HepG2 (cell line): ENCODE data around the gene FRK. TPM values are rescaled to one million over a fixed set of nuclear protein-coding genes. Genes with fewer than 3 reads are reported as not detected.

Experiments used
- ATAC-seq: fragments of 200-7000 bp; cut with Tn5 transposase; 3 replicates; pipeline ENCODE4 v1.9.1; 2020; ENCODE audit warnings: mild to moderate bottlenecking, moderate library complexity
- BruUV-seq: library from RNA; stranded (reverse); fragments of 400-500 nt; replicated peaks from 2 replicates; lab custom pipeline; 2021; lab: Mats Ljungman, UMichigan
- CTCF ChIA-PET: fragments of 300-600 bp; formaldehyde crosslinking; extraction: SDS; loops from one replicate; lab custom pipeline; 2021; ENCODE audit warnings: low total read pairs, inconsistent platforms, low intra/inter-chr PET ratio; lab: Yijun Ruan, JAX
- POLR2A ChIA-PET: fragments of 350-600 bp; sonication (Branson Sonifier 250); formaldehyde crosslinking; loops from one replicate; lab custom pipeline; 2020; ENCODE audit warnings: antibody characterized with exemption, inconsistent platforms; lab: Yijun Ruan, JAX
- DNase-seq: peaks from one replicate; pipeline ENCODE4 v3.0.0-alpha.2; 2015; ENCODE audit warnings: low spot score
- FAIRE-seq: peaks from 3 replicates; lab custom pipeline; 2011; peaks lifted over from hg19 to GRCh38; lab: Jason Lieb, UNC
- H2AFZ ChIP-seq: one replicate; pipeline ENCODE4 v1.6.1; 2011; ENCODE audit warnings: low read length, inconsistent platforms
- H3K27ac ChIP-seq: fragments of 300-600 bp; 3 replicates; pipeline ENCODE4 v1.8.0; 2011; ENCODE audit warnings: mixed run types, mild to moderate bottlenecking, mixed read lengths, low read length, inconsistent platforms; ENCODE audit not compliant: insufficient read depth; ENCODE audit errors: extremely low read length
- H3K27me3 ChIP-seq, 2 experiments: fragments of 200-600 bp in 1 of 2; 2 replicates in 1 of 2; 3 replicates in 1 of 2; pipeline versions ENCODE4 v1.6.0 to v1.8.0; 2011; ENCODE audit warnings: low read length in 2 of 2, mild to moderate bottlenecking in 2 of 2, moderate library complexity in 2 of 2, inconsistent platforms in 1 of 2; ENCODE audit not compliant: insufficient read depth in 2 of 2, control insufficient read depth in 1 of 2
- H3K36me3 ChIP-seq, 2 experiments: fragments of 200-600 bp in 1 of 2; replicated peaks in 1 of 2; 2 replicates in 1 of 2; 3 replicates in 1 of 2; pipeline versions ENCODE4 v1.5.1 to v1.8.0; 2011; ENCODE audit warnings: low read length in 2 of 2, inconsistent platforms in 1 of 2; ENCODE audit not compliant: insufficient read depth in 2 of 2, control insufficient read depth in 1 of 2
- H3K4me1 ChIP-seq: 2 replicates; pipeline ENCODE4 v1.5.1; 2012; ENCODE audit warnings: low read length, inconsistent platforms; ENCODE audit not compliant: insufficient read depth
- H3K4me2 ChIP-seq: 2 replicates; pipeline ENCODE4 v1.6.0; 2011; ENCODE audit warnings: low read depth, low read length, inconsistent platforms
- H3K4me3 ChIP-seq, 3 experiments: fragments of 200-600 bp in 1 of 3; sonication (generic), shearing (Covaris generic) in 1 of 3; replicated peaks in 1 of 3; 2 replicates each; pipeline ENCODE4 v1.5.1; 2011 to 2016; ENCODE audit warnings: low read length in 3 of 3, inconsistent platforms in 2 of 3, low read depth in 2 of 3, mild to moderate bottlenecking in 2 of 3, control low read depth in 1 of 3, mixed read lengths in 1 of 3; ENCODE audit not compliant: insufficient read depth in 1 of 3
- H3K79me2 ChIP-seq: one replicate; pipeline ENCODE4 v1.6.1; 2011; ENCODE audit warnings: low read length, inconsistent platforms; ENCODE audit not compliant: insufficient read depth
- H3K9ac ChIP-seq: 2 replicates; pipeline ENCODE4 v1.6.0; 2011; ENCODE audit warnings: mild to moderate bottlenecking, low read depth, low read length, inconsistent platforms; ENCODE audit not compliant: insufficient read depth
- H3K9me3 ChIP-seq: 2 replicates; pipeline ENCODE4 v1.5.1; 2012; ENCODE audit warnings: mild to moderate bottlenecking, low read length
- H4K20me1 ChIP-seq: 2 replicates; pipeline ENCODE4 v1.6.0; 2011; ENCODE audit warnings: inconsistent platforms, mild to moderate bottlenecking, low read length, moderate library complexity; ENCODE audit not compliant: insufficient read depth
- GTF2F1 ChIP-seq: fragments of 150-350 bp; IDR thresholded peaks from 2 replicates; pipeline ENCODE4 v1.6.1; 2014; ENCODE audit warnings: low read length
- HHEX ChIP-seq: IDR thresholded peaks from 2 replicates; pipeline ENCODE4 v1.6.1; 2016; ENCODE audit warnings: control low read depth
- HNRNPH1 ChIP-seq: fragments of 200-400 bp; formaldehyde crosslinking; optimal IDR thresholded peaks from 2 replicates; pipeline ENCODE3; 2017; ENCODE audit warnings: mild to moderate bottlenecking, low read depth, low read length
- JUNB ChIP-seq: sonication (generic); formaldehyde crosslinking; IDR thresholded peaks from 2 replicates; pipeline ENCODE4 v1.8.0; 2022; ENCODE audit warnings: missing genetic modification reagents, mild to moderate bottlenecking, borderline replicate concordance
- TBX2 ChIP-seq: sonication (generic); formaldehyde crosslinking; IDR thresholded peaks from 2 replicates; pipeline ENCODE4 v1.5.0; 2020; ENCODE audit warnings: missing genetic modification reagents, mild to moderate bottlenecking, borderline replicate concordance
- WIZ ChIP-seq: sonication (generic); formaldehyde crosslinking; IDR thresholded peaks from 2 replicates; pipeline ENCODE4 v1.5.1; 2020; ENCODE audit warnings: mild to moderate bottlenecking, missing genetic modification reagents
- ZNF558 ChIP-seq: sonication (generic); formaldehyde crosslinking; IDR thresholded peaks from 2 replicates; pipeline ENCODE4 v1.9.0; 2022; ENCODE audit warnings: mild to moderate bottlenecking, missing genetic modification reagents, borderline replicate concordance
- ZNF703 ChIP-seq: sonication (generic); formaldehyde crosslinking; IDR thresholded peaks from 2 replicates; pipeline ENCODE4 v1.5.1; 2020; ENCODE audit warnings: missing genetic modification reagents, mild to moderate bottlenecking, moderate library complexity, borderline replicate concordance
- ZNF776 ChIP-seq: sonication (generic); formaldehyde crosslinking; IDR thresholded peaks from 2 replicates; pipeline ENCODE4 v1.4.0; 2020; ENCODE audit warnings: mild to moderate bottlenecking, missing genetic modification reagents
- in situ Hi-C: cut with HindIII; loops from 2 replicates; pipeline ENCODE4 v1.10.0; 2017; ENCODE audit warnings: low pct_unique_long_range_greater_than_20kb; ENCODE audit not compliant: extremely low pct_ligation_motif_present
- intact Hi-C: fragments of 100-400 bp; cut with micrococcal nuclease; formaldehyde crosslinking; loops from one replicate; pipeline ENCODE4 v1.10.0; 2022; ENCODE audit not compliant: unreplicated experiment
- polyA plus RNA-seq, 8 experiments: library from polyadenylated mRNA; depleted of rRNA in 3 of 8; stranded (reverse) in 7 of 8; unstranded in 1 of 8; fragments of >200 nt; fragmentation: Illumina TruSeq in 4 of 8; extraction: Trizol in 4 of 8; gene quantifications; 2 replicates each; pipeline versions ENCODE4 v1.2.1 to v1.2.3, GENCODE V29; 2011 to 2016; ENCODE audit warnings: low read depth in 4 of 8, missing spikeins in 1 of 8, mixed read lengths in 1 of 8; ENCODE audit not compliant: insufficient read depth in 1 of 8
- total RNA-seq, 5 experiments: library from RNA; depleted of rRNA; stranded (reverse); fragments of >200 nt; fragmentation: Illumina TruSeq; extraction: Trizol; gene quantifications; 2 replicates each; pipeline ENCODE4 v1.2.3, GENCODE V29; 2016; ENCODE audit warnings: low read depth in 1 of 5
- TF ChIP-seq, protein P1 (sequence below): sonication (generic); formaldehyde crosslinking; IDR thresholded peaks from 2 replicates; pipeline ENCODE4 v1.4.0; 2020; ENCODE audit warnings: missing genetic modification reagents, mild to moderate bottlenecking, borderline replicate concordance
- TF ChIP-seq, protein P2 (sequence below): IDR thresholded peaks from 2 replicates; pipeline ENCODE4 v1.6.1; 2012; ENCODE audit warnings: low read depth, low read length, improper control_type of control experiment
- TF ChIP-seq, protein P3 (sequence below): sonication (generic); formaldehyde crosslinking; IDR thresholded peaks from 2 replicates; pipeline ENCODE4 v1.8.0; 2022; ENCODE audit warnings: missing genetic modification reagents, low read depth, mild to moderate bottlenecking, borderline replicate concordance

FRK gene
- total and polyA plus RNA-seq, 2 of the 13 experiments (the other 11 are each of a cell fraction or from before 2014, with no cell fraction given) = 1.3 to 2.9 TPM

DNA sequence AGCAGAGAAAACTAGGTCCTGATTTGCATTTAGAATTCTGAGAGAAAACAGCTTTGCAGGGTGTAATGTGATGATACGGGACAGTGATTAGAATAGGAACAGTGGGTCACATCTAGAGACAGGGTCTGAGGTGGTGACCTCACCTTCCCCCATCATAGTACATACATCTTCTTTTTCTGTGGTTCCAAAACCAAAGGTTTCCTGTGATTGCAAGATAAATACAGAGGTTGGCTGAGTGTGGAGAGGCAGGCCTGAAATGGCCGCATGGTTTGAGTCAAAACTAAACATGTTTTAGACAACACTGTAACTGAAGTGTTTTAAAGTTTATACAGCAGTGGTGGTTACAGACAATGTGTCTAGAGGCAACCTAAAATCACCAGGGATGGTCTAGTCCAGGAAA, 29.6 kb upstream of the FRK start (continued):
- TF ChIP-seq, protein P1, sequence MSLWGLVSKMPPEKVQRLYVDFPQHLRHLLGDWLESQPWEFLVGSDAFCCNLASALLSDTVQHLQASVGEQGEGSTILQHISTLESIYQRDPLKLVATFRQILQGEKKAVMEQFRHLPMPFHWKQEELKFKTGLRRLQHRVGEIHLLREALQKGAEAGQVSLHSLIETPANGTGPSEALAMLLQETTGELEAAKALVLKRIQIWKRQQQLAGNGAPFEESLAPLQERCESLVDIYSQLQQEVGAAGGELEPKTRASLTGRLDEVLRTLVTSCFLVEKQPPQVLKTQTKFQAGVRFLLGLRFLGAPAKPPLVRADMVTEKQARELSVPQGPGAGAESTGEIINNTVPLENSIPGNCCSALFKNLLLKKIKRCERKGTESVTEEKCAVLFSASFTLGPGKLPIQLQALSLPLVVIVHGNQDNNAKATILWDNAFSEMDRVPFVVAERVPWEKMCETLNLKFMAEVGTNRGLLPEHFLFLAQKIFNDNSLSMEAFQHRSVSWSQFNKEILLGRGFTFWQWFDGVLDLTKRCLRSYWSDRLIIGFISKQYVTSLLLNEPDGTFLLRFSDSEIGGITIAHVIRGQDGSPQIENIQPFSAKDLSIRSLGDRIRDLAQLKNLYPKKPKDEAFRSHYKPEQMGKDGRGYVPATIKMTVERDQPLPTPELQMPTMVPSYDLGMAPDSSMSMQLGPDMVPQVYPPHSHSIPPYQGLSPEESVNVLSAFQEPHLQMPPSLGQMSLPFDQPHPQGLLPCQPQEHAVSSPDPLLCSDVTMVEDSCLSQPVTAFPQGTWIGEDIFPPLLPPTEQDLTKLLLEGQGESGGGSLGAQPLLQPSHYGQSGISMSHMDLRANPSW (CRISPR knock-in tag) = no peak
- TF ChIP-seq ZNF558 (CRISPR knock-in tag) = no peak
- TF ChIP-seq ZNF703 (CRISPR knock-in tag) = no peak
- TF ChIP-seq, all 625 proteins: peak for 0

- intact Hi-C loops (no loop called here), in situ Hi-C loops (no loop called here)
- Histone ChIP-seq H3K27ac (no peak overlapping the region), H3K4me3 (no peak overlapping the region), H3K79me2 (no peaks in the 10 kb centered on the region), H3K9ac (no peak overlapping the region), H3K4me2 (no peak overlapping the region), H3K36me3 (no peaks in the 10 kb centered on the region), H3K4me1 (peaks cover 6% of the 10 kb centered on the region; the same call in 1 of the 2 replicates), H3K27me3 (no peaks in the 10 kb centered on the region), H3K9me3 (no peaks in the 10 kb centered on the region), H2AFZ (no peak overlapping the region), H4K20me1 (no peaks in the 10 kb centered on the region)
- POLR2A ChIA-PET = no interaction called here
- ATAC-seq (no peak), FAIRE-seq (no peak), DNase-seq (no peak)
- no TSS peak for BruUV-seq
- CTCF ChIA-PET = no interaction called here
- TF ChIP-seq, protein P2, sequence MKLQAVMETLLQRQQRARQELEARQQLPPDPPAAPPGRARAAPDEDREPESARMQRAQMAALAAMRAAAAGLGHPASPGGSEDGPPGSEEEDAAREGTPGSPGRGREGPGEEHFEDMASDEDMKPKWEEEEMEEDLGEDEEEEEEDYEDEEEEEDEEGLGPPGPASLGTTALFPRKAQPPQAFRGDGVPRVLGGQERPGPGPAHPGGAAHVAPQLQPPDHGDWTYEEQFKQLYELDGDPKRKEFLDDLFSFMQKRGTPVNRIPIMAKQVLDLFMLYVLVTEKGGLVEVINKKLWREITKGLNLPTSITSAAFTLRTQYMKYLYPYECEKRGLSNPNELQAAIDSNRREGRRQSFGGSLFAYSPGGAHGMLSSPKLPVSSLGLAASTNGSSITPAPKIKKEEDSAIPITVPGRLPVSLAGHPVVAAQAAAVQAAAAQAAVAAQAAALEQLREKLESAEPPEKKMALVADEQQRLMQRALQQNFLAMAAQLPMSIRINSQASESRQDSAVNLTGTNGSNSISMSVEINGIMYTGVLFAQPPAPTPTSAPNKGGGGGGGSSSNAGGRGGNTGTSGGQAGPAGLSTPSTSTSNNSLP = no peak
- no peak for TF ChIP-seq HNRNPH1
- TF ChIP-seq HHEX = no peak
- TF ChIP-seq, protein P1 (CRISPR knock-in tag) = no peak
- TF ChIP-seq ZNF776 (CRISPR knock-in tag) = no peak
- TF ChIP-seq, protein P3, sequence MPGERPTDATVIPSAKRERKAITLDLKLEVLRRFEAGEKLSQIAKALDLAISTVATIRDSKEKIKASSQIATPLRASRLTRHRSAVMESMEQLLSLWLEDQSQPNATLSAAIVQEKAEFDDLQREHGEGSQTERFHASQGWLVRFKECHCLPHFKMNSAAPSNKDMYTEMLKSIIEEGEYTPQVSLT (CRISPR knock-in tag) = no peak
- no peak for TF ChIP-seq TBX2
- no peak for TF ChIP-seq JUNB (CRISPR knock-in tag)
- TF ChIP-seq GTF2F1 = no peak
- no peak for TF ChIP-seq WIZ (CRISPR knock-in tag)
These were observed 28.3 kb upstream of the FRK start for GRCh38 chr6:116088946-116089345.
